ENCODE data around the gene ARMH3.

Gene ARMH3

DNA sequence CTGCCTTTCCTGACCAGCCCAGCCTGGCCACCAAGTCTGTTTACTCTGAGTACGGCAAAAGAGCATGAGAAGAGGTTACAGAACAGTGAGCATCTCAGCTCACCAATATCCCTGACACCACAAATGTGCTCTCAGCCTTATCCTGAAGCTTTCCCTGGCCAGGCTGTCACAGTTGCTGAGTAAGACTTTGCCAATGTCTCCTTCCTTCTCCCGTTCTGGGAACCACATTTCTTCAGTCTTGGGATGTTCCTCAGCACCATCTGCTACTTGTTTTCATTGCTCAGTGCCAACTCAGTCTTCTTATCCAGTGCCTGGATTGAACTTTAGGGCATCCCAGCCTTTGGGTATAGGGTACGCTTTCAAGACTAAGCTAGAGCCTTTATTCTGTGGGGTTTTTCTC lies 205.2 kb downstream of the ARMH3 start:
- DNase-seq = no peak

DNA sequence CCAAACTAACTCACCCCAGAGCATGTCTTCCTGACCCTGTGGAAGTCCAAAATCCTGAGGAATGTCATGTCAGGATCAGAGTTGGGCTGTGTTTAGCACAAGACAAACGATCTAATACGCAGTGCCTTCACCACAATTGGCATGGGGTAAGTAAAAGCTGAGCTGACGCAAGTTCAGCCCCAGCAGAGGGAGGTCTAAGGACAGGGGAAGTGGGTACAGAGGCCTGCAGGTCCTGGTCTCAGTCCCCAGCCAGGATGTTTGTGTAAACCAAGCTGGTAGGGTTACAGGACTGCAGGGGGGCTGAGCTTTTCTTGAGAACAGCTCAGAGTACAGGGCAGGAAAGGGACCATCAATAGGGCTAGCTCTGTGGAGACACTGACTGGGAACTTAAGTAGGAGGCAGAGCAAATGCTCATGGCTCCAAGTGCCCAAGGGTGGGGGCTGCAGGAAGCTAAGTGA lies 207.1 kb downstream of the ARMH3 start:
- no peak for DNase-seq

DNA sequence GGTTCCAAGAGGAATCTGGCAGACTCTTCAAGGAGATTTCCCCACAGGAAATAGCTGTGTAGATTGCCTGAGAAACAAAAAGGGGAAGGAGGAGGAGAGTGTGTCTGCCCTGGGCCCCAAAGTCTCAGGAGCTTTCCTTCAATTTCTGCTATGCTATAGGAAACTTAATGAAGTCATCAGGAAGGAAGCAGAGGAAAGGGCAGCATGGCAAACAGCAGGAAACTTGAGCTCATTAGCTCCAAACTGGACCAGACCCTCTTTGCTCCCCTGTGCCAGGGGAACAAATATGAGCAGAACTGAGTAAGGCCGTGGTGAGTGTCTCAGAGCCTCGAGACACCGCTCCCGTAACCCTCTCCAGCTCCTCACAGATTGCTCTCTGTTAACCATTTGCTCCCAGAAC lies 207.6 kb downstream of the ARMH3 start:
- no peak for DNase-seq

DNA sequence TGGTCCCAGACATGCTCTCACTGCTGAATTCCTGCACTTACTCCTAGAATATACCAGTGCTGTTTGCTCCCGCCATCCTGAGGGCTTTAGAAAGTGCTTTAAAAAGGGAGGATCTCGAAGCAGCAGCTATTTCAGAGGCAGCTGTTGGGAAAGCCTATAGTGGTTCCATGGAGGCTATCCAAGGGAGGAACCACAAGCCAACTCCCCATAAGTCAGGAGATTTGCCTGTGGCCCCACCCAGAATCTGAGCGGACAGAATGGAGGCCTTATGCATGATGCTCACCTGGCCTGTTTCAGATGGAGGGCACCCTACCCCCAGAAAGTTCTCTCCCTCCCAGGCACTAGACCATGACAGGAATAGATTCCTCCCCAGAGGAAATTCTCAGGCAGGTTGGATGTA lies 210.1 kb downstream of the ARMH3 start:
- no peak for DNase-seq

DNA sequence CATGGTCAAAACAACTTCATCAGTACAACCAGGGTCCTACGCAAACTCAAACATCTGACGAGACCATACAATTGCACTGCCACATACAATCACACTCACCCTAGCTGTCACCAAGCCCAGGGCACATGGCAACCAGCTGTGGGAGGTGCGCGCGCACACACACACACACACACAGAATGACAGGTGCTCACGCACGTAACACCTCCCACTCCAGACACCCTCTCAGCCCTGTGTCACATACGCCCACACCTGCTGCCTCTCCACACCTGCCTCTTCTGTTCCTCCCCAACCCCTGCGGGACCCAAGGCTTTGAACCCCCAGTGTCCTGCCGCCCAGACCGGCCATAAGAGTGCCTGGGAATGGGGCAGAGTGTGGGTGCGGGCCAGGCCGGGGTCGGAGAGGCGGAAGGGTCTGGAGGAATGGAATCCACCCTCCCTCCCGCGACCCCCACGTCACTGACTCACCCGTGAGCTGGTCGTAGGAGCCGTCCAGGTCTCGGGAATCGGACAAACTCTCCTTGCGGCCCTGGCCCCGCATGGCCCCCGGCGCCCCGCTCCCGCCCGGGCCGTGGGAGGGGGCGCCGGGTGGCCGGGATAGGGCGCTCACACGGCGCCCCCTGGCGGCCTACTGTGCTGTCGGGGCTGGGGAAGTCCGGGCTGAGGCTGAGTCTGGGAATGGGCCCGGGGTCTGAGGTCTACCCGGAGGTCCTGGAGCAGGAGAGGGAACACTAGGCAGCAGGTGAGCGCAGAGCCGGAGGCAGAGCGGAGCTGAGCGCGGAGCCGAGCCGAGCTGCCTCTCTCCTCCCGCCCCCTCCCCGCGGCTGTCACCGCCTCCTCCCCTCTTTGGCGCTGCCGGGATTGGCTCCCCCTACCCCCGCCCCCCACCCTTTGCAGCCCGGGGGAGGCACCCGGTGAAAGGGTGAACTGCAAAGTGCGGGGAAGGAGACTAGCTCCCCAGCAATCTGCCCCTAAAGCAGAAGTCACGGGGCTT lies 212.6 kb downstream of the ARMH3 start, which contains the start of gene KCNIP2:
Gene KCNIP2 (minus strand): TSS at position 769 of the 990 bp plus-strand sequence. CDS start 232 bp downstream, at position 537.
- DNase-seq = peak; percentile 70 to 76

DNA sequence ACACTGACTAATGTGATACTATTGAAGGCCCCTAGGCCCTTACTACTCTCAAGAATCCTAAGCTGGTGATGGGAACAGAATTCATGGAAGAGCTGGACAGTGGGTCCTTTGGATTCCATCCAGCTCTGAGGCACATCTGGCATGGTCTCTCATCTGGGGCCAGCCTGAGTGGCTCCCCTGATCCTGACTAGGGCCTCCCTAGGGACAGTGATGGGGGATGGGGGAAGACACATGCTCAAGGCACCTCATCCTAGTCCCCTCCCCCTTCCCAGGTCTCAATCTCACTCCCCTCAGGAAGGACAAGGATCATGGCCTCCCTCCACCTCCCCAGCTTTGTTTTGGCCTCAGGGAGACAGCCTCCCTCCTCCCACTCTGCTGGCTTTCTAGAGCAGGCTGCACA lies 214.1 kb downstream of the ARMH3 start:
- DNase-seq = no peak

DNA sequence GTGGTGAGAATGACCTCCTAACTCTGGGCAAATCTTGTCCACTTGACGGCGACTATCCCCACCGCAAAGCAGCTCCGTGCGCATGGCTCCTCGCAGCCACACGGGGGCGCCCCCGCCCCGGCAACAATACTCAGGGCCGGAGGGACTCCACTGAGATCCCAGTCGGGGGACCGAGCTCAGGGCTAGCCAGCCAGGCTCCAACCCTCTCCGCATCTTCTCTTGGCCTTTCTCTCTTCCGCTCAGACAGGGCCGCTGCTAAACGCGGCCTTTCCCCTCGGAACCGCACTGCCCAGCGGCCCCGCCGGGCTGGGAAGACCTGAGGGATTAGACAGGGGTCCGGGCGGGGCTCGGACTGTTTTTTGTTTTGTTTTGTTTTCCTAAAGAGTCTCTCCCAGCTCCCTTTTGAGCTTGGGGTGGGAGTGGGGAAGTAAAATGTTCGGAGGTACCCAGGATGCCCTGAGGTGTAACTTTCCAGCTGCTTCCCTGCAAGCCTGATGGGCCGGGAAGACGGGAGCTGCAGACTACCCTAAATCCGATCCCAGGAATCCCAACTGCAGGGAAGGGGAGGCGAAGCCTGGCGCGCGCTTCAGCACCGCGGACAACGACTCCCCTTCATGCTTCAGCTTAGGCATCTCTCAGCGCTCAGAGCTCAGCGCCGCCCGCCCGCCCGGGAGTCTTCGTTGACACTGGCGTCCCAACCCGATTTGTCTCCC lies 215.1 kb downstream of the ARMH3 start:
- DNase-seq = peak; percentile 57 to 59

DNA sequence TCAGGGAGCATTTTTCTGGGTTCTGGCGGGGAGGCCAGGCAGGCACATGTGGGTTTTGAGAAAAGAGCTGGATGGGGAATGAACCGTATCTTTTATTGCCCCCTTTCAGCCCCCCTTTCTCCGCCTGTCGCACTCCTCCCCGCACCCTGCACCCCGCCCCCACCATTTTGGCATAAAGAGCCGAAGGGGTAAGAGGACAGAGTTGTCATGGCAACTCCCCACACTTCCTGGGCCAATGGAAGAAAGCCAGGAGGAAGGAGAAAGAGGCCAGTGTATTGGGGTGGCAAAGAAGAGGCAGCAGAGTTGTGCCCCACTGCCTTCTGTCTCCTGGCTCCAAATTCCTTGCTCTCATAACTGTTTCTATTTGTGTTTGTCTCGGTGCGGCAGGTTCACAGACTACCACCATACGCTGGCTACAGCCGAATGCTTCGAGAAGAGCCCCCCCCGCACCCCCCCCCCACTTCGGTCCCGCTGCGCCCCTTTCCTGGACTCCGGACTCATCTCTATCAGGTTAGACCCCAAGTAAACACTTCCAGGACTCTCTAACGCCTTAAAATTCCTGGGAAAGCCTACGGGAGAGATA lies 215.8 kb downstream of the ARMH3 start:
- DNase-seq = no peak

DNA sequence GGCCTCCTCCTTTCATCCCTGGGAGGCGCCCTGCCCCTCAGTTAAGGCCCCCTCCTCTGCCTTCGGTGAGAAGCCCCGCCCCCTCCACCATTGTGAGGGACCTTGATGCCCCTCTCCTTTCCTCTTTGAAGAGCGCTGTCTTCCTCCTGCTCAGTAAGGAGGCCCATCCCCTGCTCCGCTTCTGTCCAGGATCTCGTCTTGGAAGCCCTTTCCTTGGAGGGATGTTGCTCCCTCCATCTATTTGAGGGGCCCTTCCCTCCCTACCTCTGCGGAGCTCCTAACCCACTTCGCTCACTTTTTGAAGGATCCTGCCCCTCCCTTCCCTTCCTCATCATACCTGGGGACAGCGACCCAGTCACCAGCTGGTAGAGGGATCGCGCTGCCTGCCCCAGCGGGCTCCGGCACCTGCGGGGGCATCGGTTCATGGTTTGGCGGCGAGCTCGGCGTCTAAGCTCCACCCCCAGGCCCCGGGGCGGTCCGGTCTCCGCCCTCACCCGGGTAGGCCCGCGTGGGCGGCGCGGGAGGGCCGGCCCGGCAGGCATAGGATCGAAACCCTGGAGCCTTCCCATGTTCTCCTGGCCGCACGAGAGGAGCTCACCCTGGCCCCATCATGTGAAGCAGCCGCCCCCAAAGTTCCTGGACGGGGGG lies 216.4 kb downstream of the ARMH3 start:
- DNase-seq = peak; percentile 53 to 55

DNA sequence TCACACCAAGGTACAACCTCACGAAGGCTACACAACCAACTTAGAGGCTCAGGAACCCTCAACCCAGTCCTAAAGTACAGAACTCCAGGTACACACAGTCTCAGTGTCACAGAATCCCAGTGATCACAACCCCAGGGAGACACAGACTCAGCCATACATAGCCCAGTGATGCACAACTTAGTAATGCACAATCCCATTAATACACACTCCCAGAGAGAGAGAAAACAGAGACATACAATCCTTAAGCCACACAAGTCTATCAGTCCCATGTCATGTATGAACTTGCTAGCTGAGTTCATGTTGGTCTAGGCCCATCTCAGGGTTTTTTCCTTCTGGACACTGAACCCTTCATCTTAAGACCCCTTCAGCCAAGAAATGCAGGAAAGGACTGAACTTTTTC lies 217.0 kb downstream of the ARMH3 start:
- DNase-seq = no peak

DNA sequence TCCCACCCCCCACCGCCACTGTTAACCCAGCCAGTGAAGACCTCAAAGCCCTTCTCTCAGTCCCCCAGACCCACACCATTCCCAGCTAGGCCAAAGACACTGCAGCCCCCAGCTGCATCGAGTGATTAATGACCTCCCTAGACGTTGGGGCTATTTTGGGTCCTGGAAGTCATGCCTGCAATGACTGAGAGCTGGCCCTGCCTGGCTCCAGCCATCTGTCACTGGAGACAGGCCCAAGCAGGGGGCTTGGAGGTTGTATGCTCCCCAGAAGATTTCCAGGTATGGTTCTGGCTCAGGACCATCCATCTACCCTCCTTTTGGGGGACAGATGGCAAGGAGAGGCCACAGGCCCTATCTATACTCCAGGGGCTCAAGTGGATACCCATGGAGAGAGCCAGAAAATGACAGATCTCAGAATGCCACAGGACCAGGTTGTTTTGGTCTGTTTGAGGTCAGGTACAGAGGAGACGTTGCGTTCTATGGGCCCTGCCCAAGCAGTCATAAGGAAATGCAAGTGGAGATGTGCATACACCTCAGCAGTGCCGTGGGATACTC lies 217.5 kb downstream of the ARMH3 start:
- no peak for DNase-seq

DNA sequence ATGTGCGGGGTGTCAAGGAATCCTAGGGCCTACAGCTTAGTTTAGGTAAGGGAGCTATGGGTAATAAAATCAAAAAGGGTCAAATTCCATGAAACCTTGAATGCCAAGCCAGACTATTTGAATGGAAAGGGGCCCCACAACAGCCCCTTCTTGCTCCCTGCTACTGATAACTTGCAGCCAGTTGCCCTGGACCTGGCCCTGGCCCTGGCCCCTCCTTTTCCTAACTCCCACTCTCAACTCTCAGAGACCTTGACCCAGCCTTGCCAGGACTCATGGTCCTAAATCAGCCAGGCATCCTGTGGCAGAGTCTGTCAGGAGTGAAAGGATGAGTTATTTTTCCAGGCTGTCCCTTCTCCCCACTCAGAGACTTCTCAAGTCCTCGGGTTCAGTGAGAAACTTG lies 218.2 kb downstream of the ARMH3 start:
- no peak for DNase-seq

DNA sequence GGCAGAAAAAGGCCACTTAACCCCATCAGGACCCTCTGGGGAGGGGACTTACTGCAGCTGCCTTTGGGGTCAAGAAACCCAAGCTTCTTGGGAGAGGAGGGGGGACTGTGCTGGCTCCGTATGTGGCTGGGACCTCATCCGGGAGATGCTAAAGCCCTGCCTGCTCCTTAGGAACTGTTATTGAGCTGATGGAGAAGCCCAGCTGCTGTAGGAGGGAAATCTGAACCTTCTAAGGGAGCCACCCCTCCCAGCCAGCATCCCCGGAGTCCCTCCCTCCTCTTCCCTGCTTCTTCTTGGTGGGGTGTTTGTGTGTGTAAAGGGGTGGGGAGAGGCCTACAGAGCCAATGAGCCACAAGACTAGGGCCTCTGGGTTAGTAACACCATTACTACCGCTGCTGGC lies 220.6 kb downstream of the ARMH3 start:
- no peak for DNase-seq

DNA sequence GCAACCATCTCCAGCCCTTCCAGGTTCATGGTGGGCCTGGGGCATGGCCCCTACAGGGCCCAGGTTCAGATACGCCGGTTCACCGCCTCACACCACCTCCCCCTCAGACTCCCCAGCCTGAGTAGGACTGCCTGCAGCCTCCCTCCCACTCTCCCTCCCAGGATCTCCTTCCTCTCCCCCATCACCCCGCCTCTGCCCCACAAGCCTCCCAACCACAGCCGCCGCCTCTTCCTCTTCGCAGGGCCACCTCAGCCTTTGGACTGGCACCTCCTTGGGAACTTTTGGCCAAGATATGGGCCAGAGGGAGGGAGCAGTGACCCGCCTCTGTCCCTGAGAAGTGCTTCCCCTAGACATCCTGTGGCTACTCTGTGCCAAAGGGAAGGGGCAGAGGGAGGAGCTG lies 221.6 kb downstream of the ARMH3 start:
- DNase-seq = no peak

DNA sequence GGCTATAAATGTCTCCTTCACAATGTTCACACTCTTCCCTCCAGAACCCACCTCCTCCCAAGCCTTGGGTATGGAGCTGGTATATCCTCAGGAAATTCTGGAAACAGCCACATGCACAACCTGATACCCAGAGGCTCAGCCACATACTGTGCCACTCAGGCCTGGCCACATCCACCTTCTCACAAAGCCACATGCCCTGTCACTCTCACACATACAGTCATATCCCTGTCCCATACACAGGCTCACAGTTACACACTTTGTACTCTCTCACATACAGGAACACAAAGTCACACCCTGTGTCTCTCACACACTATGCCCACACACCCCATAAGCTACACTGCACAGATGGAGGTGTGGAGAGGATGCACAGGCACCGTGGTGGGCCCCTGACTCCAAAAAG lies 222.5 kb downstream of the ARMH3 start:
- no peak for DNase-seq

DNA sequence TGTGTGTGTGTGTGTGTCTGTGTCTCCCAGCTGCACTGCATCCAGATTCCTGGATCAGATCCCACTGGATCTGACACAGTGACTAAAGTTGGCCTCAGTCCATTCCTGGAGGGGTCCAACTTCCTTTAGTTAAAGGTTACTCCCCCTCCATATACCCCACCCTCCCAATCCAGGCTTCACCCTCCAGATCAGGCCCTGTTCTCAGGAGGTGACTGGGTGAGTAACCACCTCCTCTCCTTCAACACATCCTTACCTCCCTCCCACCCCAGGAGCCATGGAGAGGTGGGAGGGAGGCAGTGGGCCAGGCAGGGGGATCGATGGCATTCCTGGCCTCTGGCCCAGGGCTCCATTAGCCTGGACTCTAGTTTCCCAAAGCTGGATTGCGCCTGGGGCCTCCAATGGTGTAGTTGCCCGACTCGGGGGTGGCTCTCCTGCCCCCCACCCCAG lies 223.6 kb downstream of the ARMH3 start:
- DNase-seq = no peak

DNA sequence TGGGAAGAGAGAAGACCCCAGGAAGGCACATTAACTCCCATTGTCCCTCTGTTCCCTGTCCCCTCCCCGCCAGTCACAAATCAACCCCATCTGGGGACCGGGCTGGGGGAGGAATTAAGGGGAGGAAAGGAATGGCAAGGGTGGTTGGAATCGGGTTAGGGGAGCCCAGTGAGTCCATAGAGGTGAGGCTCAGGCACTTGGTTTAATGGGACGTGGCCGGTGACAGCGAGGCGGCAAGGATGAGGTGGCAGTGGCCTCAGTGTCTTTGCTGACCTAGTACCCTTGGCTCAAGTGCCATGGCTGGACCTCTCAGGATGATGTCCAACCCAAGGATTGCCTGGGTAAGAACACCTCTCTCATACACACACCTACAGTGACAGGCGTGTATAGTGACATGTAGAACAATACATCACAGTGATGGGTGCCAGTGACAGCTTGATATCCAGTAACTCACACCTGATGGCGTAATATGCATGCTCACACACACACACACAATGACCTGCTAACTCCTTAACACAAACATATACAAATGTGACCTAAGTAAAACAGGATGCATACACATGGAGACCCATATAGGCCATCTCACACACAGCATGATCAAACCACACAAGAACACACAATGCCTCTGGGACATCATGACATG lies 224.7 kb downstream of the ARMH3 start:
- DNase-seq = no peak

DNA sequence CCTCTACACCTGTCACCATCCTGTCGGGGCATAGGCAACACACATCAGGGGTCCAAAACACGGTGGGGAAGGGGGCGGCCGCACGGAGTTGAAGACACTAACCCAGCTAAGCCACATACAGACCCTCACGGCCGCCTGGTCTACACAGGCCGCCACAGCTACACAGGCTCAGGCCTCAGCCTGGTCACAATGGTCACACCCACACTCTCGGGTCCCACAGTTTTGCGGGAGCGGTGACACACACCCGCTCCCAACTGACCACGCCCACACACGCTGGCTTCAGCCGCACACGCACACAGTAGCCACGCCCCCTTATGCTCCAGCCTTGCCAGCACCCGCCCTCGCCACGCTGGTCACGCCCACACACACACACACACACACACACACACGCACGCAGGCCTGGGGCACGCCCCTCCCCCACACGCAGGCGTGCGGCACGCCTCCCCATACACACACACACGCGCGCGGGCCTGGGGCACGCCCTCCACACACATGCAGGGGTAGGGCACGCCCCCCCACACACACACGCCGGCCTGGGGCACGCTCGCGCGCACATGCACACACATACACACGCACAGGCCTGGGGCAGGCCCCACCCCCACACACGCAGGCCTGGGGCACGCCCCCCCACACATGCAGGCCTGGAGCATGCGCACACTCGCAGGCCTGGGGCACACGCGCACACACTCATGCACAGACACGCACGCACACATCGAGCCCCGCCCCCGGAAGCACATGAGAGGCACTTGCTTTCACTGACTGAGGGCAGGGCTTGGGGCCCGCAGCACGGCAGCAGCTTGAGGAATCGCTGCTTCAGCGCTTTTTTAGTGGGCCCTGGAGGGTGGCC lies 225.4 kb downstream of the ARMH3 start:
- peak; percentile 95 to 96 for DNase-seq

DNA sequence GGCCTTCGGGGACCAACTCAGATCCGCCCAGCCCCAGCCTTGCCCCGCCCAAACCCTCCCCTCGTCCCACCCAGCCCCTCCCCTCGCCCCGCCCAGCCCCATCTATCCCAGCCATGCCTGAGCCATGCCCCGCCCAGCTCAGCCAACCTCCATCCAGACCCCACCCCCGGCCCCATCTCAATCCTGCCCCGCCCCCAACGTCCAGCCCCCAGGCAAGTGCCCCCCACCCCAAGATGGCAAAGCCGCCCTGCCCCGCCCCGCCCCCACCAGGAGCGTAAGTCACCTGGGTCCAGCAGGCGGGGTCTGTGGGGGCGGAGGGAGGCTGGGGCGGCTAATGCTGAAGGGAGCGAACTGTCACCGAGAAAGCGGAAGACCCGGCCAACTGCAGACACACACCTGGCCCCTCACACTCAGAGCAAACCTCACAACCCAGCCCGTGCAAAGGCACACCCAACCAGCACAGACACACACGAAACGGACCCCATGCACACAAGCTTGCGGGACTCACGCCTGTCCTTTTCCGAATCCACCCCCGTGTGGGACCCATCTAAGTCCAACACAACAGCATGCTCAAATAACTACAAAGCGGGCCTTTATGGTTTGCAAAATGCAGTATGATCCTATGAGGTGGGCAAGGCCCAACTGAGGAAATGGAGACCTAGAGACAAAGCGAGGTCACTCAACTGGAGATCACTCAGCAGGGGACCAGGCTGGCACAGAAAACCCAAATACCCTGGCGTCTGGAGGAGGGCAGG lies 226.2 kb downstream of the ARMH3 start:
- peak; percentile 62 to 65 for DNase-seq

Data from activated CD4-positive, alpha-beta T cell treated with anti-CD3 and anti-CD28 coated beads, Interleukin-2, amount 50 U/mL, for 4 hours (primary cell).